ENCODE data around the gene TMPRSS5. TPM values are rescaled to one million over a fixed set of nuclear protein-coding genes. Genes with fewer than 3 reads are reported as not detected.

TMPRSS5 gene
- total RNA-seq, 1 donor from 2014 or later = 0.34 TPM

DNA sequence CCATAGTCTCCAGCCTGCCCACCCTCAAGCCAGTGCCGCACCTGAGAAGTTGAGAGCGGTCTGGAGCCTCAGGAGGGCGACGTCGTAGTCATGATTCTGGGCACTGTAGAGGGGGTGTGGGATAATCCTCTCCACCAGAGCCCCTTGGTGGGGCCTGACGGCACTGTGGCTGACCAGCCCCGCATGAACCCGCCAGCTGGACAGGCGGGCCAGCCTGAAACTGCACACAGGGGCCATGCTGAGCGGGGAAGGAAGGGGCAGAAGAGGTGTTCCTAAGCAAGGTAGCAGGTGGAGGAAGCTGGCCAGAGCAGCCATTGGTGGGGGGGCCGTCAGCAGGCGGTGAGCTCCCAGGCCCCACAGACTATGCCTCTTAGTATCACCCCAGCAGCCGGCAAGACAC, 13.1 kb downstream of the TMPRSS5 start:
- no peaks in the 10 kb centered on the region for H3K79me2 ChIP-seq (ENCODE audit: insufficient read depth, low read length)
- H3K27me3 ChIP-seq (ENCODE audit: insufficient read depth, low read length) = no peaks in the 10 kb centered on the region
- H3K4me1 ChIP-seq (ENCODE audit: insufficient read depth, low read length) = peaks cover 22% of the 10 kb centered on the region
- Mint-ChIP-seq H3K36me3 (ENCODE audit: low read depth, unreplicated experiment) (peaks cover 9% of the 10 kb centered on the region), H3K27ac (ENCODE audit: unreplicated experiment) (no peak overlapping the region), H3K4me3 (ENCODE audit: unreplicated experiment) (no peak overlapping the region), H3K27me3 (ENCODE audit: low read depth, unreplicated experiment) (peaks cover 5% of the 10 kb centered on the region), H3K9me3 (ENCODE audit: unreplicated experiment) (no peaks in the 10 kb centered on the region), H3K4me1 (ENCODE audit: low read depth, unreplicated experiment) (peaks cover 11% of the 10 kb centered on the region)
- no peaks in the 10 kb centered on the region for H3K36me3 ChIP-seq (ENCODE audit: insufficient read depth, low read length)
- H3K4me3 ChIP-seq (ENCODE audit: insufficient read depth, low read depth, low read length) = no peak overlapping the region
- no peaks in the 10 kb centered on the region for H3K9me3 ChIP-seq (ENCODE audit: insufficient read depth, low read depth, low read length)
- no peak overlapping the region for H3K27ac ChIP-seq (ENCODE audit: low read depth, low read length)
- H2AFZ ChIP-seq (ENCODE audit: low read depth, low read length) = no peak overlapping the region
- no peaks in the 10 kb centered on the region for H4K20me1 ChIP-seq (ENCODE audit: insufficient read depth, low read length)
- no peak for FAIRE-seq
- no peak overlapping the region for H3K4me2 ChIP-seq (ENCODE audit: low read length)
- H3K9ac ChIP-seq (ENCODE audit: low read length) = no peak overlapping the region
- TF ChIP-seq CTCF (IDR thresholded peaks at IDR 0.05; ENCODE audit: insufficient read depth, low read depth, low read length) = no peak
- no peak for DNase-seq (ENCODE audit: low read depth)

GRCh38 chr11:113690619-113691569, 15.2 kb downstream of the TMPRSS5 start:
- no peak overlapping the region for H3K4me3 Mint-ChIP-seq (ENCODE audit: unreplicated experiment)
- Histone ChIP-seq H3K27me3 (ENCODE audit: insufficient read depth, low read length) (no peaks in the 10 kb centered on the region), H3K4me1 (ENCODE audit: insufficient read depth, low read length) (peaks cover 13% of the 10 kb centered on the region), H3K79me2 (ENCODE audit: insufficient read depth, low read length) (no peaks in the 10 kb centered on the region), H3K9ac (ENCODE audit: low read length) (peak overlapping the region; percentile 61), H3K27ac (ENCODE audit: low read depth, low read length) (peak overlapping the region; percentile 79), H3K4me2 (ENCODE audit: low read length) (peak overlapping the region; percentile 62), H3K9me3 (ENCODE audit: insufficient read depth, low read depth, low read length) (no peaks in the 10 kb centered on the region), H2AFZ (ENCODE audit: low read depth, low read length) (peak overlapping the region; percentile 74), H3K36me3 (ENCODE audit: insufficient read depth, low read length) (no peaks in the 10 kb centered on the region), H4K20me1 (ENCODE audit: insufficient read depth, low read length) (no peaks in the 10 kb centered on the region), H3K4me3 (ENCODE audit: insufficient read depth, low read depth, low read length) (no peak overlapping the region)
- TF ChIP-seq EZH2 (IDR thresholded peaks at IDR 0.05; ENCODE audit: insufficient read depth, low read length) (no peak), CTCF (IDR thresholded peaks at IDR 0.05; ENCODE audit: insufficient read depth, low read depth, low read length) (peak; percentile 19)
- DNase-seq (ENCODE audit: low read depth) (peak; percentile 79), FAIRE-seq (no peak)
- H3K27me3 Mint-ChIP-seq (ENCODE audit: low read depth, unreplicated experiment) = peaks cover 2% of the 10 kb centered on the region
- peaks cover 8% of the 10 kb centered on the region for H3K36me3 Mint-ChIP-seq (ENCODE audit: low read depth, unreplicated experiment)
- peak overlapping the region; percentile 59 for H3K27ac Mint-ChIP-seq (ENCODE audit: unreplicated experiment)
- no peaks in the 10 kb centered on the region for H3K9me3 Mint-ChIP-seq (ENCODE audit: unreplicated experiment)
- H3K4me1 Mint-ChIP-seq (ENCODE audit: low read depth, unreplicated experiment) = peaks cover 13% of the 10 kb centered on the region
